Measurements from ENCODE around the gene CABLES2.

Gene CABLES2

GRCh38 chr20:62444286-62444685 is 37.2 kb upstream of the CABLES2 start:
- no peak for ATAC-seq
- TF ChIP-seq ZFP3 (CRISPR knock-in tag; IDR thresholded peaks at IDR 0.05) (peak; percentile 87), TCF4 (CRISPR knock-in tag; IDR thresholded peaks at IDR 0.05; ENCODE audit: borderline replicate concordance) (no peak), SNAI2 (CRISPR knock-in tag; IDR thresholded peaks at IDR 0.05) (no peak)

- no peak for ATAC-seq
- TF ChIP-seq PPARA (CRISPR knock-in tag; IDR thresholded peaks at IDR 0.05; ENCODE audit: borderline replicate concordance) (no peak), TSHZ2 (CRISPR knock-in tag; IDR thresholded peaks at IDR 0.05) (no peak), CSDC2 (CRISPR knock-in tag; IDR thresholded peaks at IDR 0.05) (no peak), ARNTL (CRISPR knock-in tag; IDR thresholded peaks at IDR 0.05; ENCODE audit: borderline replicate concordance, low read depth) (no peak), TCF4 (CRISPR knock-in tag; IDR thresholded peaks at IDR 0.05; ENCODE audit: borderline replicate concordance) (no peak), ISL1 (CRISPR knock-in tag; IDR thresholded peaks at IDR 0.05) (no peak), GLIS3 (CRISPR knock-in tag; IDR thresholded peaks at IDR 0.05) (no peak), OSR1 (CRISPR knock-in tag; IDR thresholded peaks at IDR 0.05) (no peak), CREB5 (CRISPR knock-in tag; IDR thresholded peaks at IDR 0.05; ENCODE audit: low read depth) (no peak), ZNF565 (CRISPR knock-in tag; conservative IDR thresholded peaks at IDR 0.05; ENCODE audit: low read depth) (no peak), ZC3H10 (CRISPR knock-in tag; IDR thresholded peaks at IDR 0.05) (no peak), CSRNP3 (CRISPR knock-in tag; IDR thresholded peaks at IDR 0.05) (no peak), ZFP30 (CRISPR knock-in tag; IDR thresholded peaks at IDR 0.05) (no peak), RARB (CRISPR knock-in tag; IDR thresholded peaks at IDR 0.05) (no peak)
Observed at GRCh38 chr20:62441987-62442539, 35.0 kb upstream of the CABLES2 start.

GRCh38 chr20:62439218-62439617 is 32.1 kb upstream of the CABLES2 start:
- ATAC-seq = no peak

More at GRCh38 chr20:62439218-62439617, 32.1 kb upstream of the CABLES2 start:
- TF ChIP-seq BACH2 (CRISPR knock-in tag; IDR thresholded peaks at IDR 0.05; ENCODE audit: borderline replicate concordance) = no peak
- no peak for TF ChIP-seq ZC3H10 (CRISPR knock-in tag; IDR thresholded peaks at IDR 0.05)
- TF ChIP-seq ZFP30 (CRISPR knock-in tag; IDR thresholded peaks at IDR 0.05) = no peak
- no peak for TF ChIP-seq POU6F1 (CRISPR knock-in tag; IDR thresholded peaks at IDR 0.05; ENCODE audit: borderline replicate concordance, low read depth)
- no peak for TF ChIP-seq TCF4 (CRISPR knock-in tag; IDR thresholded peaks at IDR 0.05; ENCODE audit: borderline replicate concordance)
- TF ChIP-seq ZNF70 (CRISPR knock-in tag; IDR thresholded peaks at IDR 0.05) = no peak
- no peak for TF ChIP-seq GLIS3 (CRISPR knock-in tag; IDR thresholded peaks at IDR 0.05)
- no peak for TF ChIP-seq CREB5 (CRISPR knock-in tag; IDR thresholded peaks at IDR 0.05; ENCODE audit: low read depth)
- TF ChIP-seq ISL1 (CRISPR knock-in tag; IDR thresholded peaks at IDR 0.05) = no peak
- TF ChIP-seq ZNF8 (CRISPR knock-in tag; IDR thresholded peaks at IDR 0.05) = no peak
- no peak for TF ChIP-seq PATZ1 (CRISPR knock-in tag; IDR thresholded peaks at IDR 0.05; ENCODE audit: borderline replicate concordance)
- TF ChIP-seq ZNF565 (CRISPR knock-in tag; conservative IDR thresholded peaks at IDR 0.05; ENCODE audit: low read depth) = no peak
- TF ChIP-seq SNAI2 (CRISPR knock-in tag; IDR thresholded peaks at IDR 0.05) = no peak

All from SK-N-SH treated with all-trans-retinoic acid at 6 μM for 48 hours (cell line).